ENCODE data around the gene ATP8A2.

ATP8A2 gene

DNA sequence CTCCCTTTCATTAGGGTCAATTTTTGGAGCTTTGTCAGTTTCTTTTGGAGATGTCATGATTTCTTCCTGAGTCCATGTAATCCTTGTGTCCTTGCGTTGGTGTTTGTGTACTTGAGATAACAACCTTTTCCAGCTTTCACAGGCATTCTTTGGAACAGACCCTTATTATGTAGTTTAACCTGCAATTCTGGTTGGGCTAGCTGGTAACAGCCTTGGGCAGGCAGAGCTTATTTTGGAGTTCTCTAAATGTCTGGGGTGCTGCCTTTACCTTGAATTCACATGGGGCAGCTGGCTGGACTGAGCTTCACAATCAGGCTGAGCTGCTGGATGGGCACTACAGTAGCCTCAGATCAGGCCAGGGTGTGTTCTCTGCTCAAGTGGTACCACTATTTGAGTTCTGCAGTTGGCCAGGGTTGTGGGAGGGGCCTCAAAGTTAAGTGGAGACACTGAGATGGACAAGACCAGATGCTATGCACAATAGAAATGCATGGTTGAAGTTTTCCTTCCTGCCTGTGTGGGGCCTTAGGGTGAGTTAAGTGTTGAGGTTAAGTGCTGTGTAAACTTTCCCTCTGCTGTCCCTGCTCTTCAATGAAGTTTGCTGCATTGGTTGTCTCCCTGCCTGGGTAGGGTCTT lies 277.3 kb downstream of the ATP8A2 start:
- Histone ChIP-seq H3K36me3 (ENCODE audit: insufficient read depth, insufficient read length, low read length) (no peaks in the 10 kb centered on the region), H3K9ac (ENCODE audit: insufficient read length, low read depth) (no peak overlapping the region), H3K27me3 (ENCODE audit: insufficient read depth, insufficient read length) (no peaks in the 10 kb centered on the region), H3K4me3 (ENCODE audit: insufficient read length, low read depth) (no peak overlapping the region), H3K9me3 (ENCODE audit: insufficient read depth, low read length) (no peaks in the 10 kb centered on the region), H3K4me1 (ENCODE audit: insufficient read depth, insufficient read length) (no peaks in the 10 kb centered on the region)
- no peak for TF ChIP-seq SUZ12 (IDR thresholded peaks at IDR 0.05; ENCODE audit: extremely low read depth, insufficient read depth, insufficient read length)
- TF ChIP-seq YY1 (IDR thresholded peaks at IDR 0.05; ENCODE audit: insufficient read depth, insufficient read length) = no peak
- no peak for TF ChIP-seq ZNF274 (IDR thresholded peaks at IDR 0.05; ENCODE audit: low read depth, low read length)
- no peak for DNase-seq (ENCODE audit: low read depth, low spot score)

DNA sequence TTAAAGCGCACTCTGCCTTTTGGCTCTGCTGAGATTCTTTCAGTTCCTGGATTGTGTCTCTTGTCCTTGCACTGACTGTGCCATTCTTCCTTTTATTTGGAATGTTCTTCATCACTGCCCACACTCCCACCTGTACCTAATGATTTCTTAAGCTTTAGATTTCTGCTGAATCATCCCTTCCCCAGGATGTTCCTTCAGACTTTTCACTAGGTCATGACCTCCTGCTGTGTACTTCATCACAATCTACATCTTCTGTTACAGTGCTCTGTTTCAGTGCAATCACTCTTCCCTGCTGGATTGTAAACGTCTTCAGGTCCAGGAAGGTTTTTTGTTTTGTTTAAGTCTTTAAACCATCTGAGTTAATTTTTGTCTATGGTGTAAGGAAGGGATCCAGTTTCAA lies 281.0 kb downstream of the ATP8A2 start:
- Histone ChIP-seq H3K9me3 (ENCODE audit: insufficient read depth, low read length) (no peaks in the 10 kb centered on the region), H3K9ac (ENCODE audit: insufficient read length, low read depth) (no peak overlapping the region), H3K27me3 (ENCODE audit: insufficient read depth, insufficient read length) (no peaks in the 10 kb centered on the region), H3K4me1 (ENCODE audit: insufficient read depth, insufficient read length) (no peaks in the 10 kb centered on the region), H3K4me3 (ENCODE audit: insufficient read length, low read depth) (no peak overlapping the region), H3K36me3 (ENCODE audit: insufficient read depth, insufficient read length, low read length) (no peaks in the 10 kb centered on the region)
- no peak for DNase-seq (ENCODE audit: low read depth, low spot score)
- TF ChIP-seq SUZ12 (IDR thresholded peaks at IDR 0.05; ENCODE audit: extremely low read depth, insufficient read depth, insufficient read length) (no peak), ZNF274 (IDR thresholded peaks at IDR 0.05; ENCODE audit: low read depth, low read length) (no peak), YY1 (IDR thresholded peaks at IDR 0.05; ENCODE audit: insufficient read depth, insufficient read length) (no peak)

DNA sequence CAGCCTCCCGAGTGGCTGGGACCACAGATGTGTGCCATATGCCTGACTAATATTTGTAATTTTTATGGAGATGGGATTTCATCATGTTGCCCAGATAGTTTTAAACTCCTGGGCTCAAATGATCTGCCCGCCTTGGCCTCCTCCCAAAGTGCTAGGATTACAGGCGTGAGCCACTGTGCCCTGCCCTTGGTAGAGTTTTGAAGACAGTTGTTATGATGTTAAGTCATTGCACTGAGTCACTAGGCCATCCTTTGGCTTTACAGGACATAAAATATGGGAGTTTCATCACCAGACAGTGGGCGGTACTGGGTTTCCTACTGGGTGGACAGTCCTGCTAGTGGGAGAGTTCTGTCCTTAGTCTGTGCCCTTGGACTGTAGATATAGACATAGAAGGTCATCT lies 282.5 kb downstream of the ATP8A2 start:
- H3K9me3 ChIP-seq (ENCODE audit: insufficient read depth, low read length) = no peaks in the 10 kb centered on the region
- no peak overlapping the region for H3K9ac ChIP-seq (ENCODE audit: insufficient read length, low read depth)
- no peaks in the 10 kb centered on the region for H3K27me3 ChIP-seq (ENCODE audit: insufficient read depth, insufficient read length)
- no peak for DNase-seq (ENCODE audit: low read depth, low spot score)
- TF ChIP-seq ZNF274 (IDR thresholded peaks at IDR 0.05; ENCODE audit: low read depth, low read length) (no peak), YY1 (IDR thresholded peaks at IDR 0.05; ENCODE audit: insufficient read depth, insufficient read length) (no peak), SUZ12 (IDR thresholded peaks at IDR 0.05; ENCODE audit: extremely low read depth, insufficient read depth, insufficient read length) (no peak)
- H3K4me1 ChIP-seq (ENCODE audit: insufficient read depth, insufficient read length) = no peaks in the 10 kb centered on the region
- H3K36me3 ChIP-seq (ENCODE audit: insufficient read depth, insufficient read length, low read length) = no peaks in the 10 kb centered on the region
- no peak overlapping the region for H3K4me3 ChIP-seq (ENCODE audit: insufficient read length, low read depth)

DNA sequence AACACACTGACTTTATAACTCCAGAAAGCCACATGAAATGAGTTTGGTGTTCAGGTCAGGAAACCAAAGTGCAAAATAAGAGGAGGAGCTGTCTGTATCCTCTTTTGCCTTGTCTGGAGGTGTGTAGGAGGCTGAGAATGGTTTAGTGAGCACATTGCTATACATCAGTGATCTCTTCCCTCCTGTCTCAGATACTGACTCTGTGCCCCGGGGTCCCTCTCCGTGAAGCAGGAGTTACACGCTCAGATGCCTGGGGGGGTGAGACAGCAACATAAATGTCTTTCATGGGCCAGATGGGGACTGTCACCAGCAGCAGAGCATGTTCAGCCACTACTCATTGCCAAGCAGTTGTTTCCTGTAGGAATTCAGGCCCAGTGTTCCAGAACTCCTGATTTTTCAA lies 285.4 kb downstream of the ATP8A2 start:
- Histone ChIP-seq H3K27me3 (ENCODE audit: insufficient read depth, insufficient read length) (no peaks in the 10 kb centered on the region), H3K4me3 (ENCODE audit: insufficient read length, low read depth) (no peak overlapping the region), H3K36me3 (ENCODE audit: insufficient read depth, insufficient read length, low read length) (no peaks in the 10 kb centered on the region), H3K9me3 (ENCODE audit: insufficient read depth, low read length) (no peaks in the 10 kb centered on the region), H3K4me1 (ENCODE audit: insufficient read depth, insufficient read length) (no peaks in the 10 kb centered on the region), H3K9ac (ENCODE audit: insufficient read length, low read depth) (no peak overlapping the region)
- DNase-seq (ENCODE audit: low read depth, low spot score) = no peak
- TF ChIP-seq ZNF274 (IDR thresholded peaks at IDR 0.05; ENCODE audit: low read depth, low read length) = no peak
- no peak for TF ChIP-seq SUZ12 (IDR thresholded peaks at IDR 0.05; ENCODE audit: extremely low read depth, insufficient read depth, insufficient read length)
- TF ChIP-seq YY1 (IDR thresholded peaks at IDR 0.05; ENCODE audit: insufficient read depth, insufficient read length) = no peak

DNA sequence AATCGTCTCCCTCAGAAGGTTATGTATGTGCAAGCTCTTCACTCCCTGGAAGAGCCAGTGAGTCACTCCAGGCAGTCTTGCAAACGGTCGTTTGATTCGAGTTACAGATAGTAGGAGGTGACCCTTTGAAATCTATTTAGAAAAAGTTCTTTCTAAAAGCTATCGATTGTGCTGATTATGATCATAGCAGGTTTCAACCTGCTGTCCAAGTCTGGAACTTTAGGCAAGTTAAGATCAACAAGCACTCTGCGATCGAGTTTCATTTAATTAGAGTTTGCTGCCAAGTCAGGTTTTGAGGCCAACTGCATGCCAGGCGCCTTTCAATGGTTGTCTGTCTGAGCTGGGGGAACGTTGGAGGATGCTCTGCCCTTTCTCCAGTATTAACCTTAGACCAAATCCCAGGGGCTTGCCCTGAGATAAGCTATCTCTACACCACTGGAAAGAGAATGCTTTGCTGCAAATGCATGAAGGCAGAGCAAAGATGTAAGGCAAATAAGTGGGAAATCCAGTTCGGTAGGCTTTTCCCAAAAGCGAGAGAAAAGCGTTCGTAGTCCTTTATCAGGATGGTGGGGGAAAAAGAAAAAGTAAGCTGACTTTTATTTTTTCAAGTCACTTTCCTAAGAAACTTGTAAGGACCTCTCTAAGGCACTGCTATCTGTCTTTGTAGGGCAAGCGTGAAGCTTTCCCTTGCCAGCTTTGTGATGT lies 287.5 kb downstream of the ATP8A2 start:
- no peaks in the 10 kb centered on the region for H3K9me3 ChIP-seq (ENCODE audit: insufficient read depth, low read length)
- no peak for TF ChIP-seq SUZ12 (IDR thresholded peaks at IDR 0.05; ENCODE audit: extremely low read depth, insufficient read depth, insufficient read length)
- TF ChIP-seq YY1 (IDR thresholded peaks at IDR 0.05; ENCODE audit: insufficient read depth, insufficient read length) = no peak
- no peak for TF ChIP-seq ZNF274 (IDR thresholded peaks at IDR 0.05; ENCODE audit: low read depth, low read length)

DNA sequence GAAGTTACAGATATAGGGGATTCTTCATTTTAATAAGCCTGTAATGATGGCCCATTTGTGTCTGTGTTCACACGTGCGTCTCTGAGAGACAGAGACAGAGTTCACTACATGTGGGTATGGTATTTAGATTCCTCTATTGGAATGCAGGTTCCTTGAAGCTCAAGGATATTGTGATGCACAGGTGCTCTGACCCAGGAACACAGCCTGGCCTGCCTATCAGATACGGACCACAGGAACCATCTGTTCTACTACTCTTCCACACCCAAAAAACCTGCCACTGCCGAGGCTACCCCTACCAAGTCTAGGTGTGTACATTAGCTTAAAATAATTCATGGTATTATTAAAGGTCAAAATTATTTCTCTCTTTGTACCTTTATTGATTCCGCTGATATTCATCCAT lies 289.2 kb downstream of the ATP8A2 start:
- no peak for DNase-seq (ENCODE audit: low read depth, low spot score)
- no peak overlapping the region for H3K9ac ChIP-seq (ENCODE audit: insufficient read length, low read depth)
- TF ChIP-seq ZNF274 (IDR thresholded peaks at IDR 0.05; ENCODE audit: low read depth, low read length) (no peak), YY1 (IDR thresholded peaks at IDR 0.05; ENCODE audit: insufficient read depth, insufficient read length) (no peak), SUZ12 (IDR thresholded peaks at IDR 0.05; ENCODE audit: extremely low read depth, insufficient read depth, insufficient read length) (no peak)
- no peak overlapping the region for H3K4me3 ChIP-seq (ENCODE audit: insufficient read length, low read depth)
- H3K4me1 ChIP-seq (ENCODE audit: insufficient read depth, insufficient read length) = no peaks in the 10 kb centered on the region
- H3K27me3 ChIP-seq (ENCODE audit: insufficient read depth, insufficient read length) = no peaks in the 10 kb centered on the region
- H3K36me3 ChIP-seq (ENCODE audit: insufficient read depth, insufficient read length, low read length) = no peaks in the 10 kb centered on the region
- H3K9me3 ChIP-seq (ENCODE audit: insufficient read depth, low read length) = no peaks in the 10 kb centered on the region

More for the DNA sequence above, 287.5 kb downstream of the ATP8A2 start:
- no peaks in the 10 kb centered on the region for H3K4me1 ChIP-seq (ENCODE audit: insufficient read depth, insufficient read length)
- DNase-seq (ENCODE audit: low read depth, low spot score) = no peak
- H3K27me3 ChIP-seq (ENCODE audit: insufficient read depth, insufficient read length) = no peaks in the 10 kb centered on the region
- H3K4me3 ChIP-seq (ENCODE audit: insufficient read length, low read depth) = no peak overlapping the region
- H3K36me3 ChIP-seq (ENCODE audit: insufficient read depth, insufficient read length, low read length) = no peaks in the 10 kb centered on the region
- H3K9ac ChIP-seq (ENCODE audit: insufficient read length, low read depth) = no peak overlapping the region

DNA sequence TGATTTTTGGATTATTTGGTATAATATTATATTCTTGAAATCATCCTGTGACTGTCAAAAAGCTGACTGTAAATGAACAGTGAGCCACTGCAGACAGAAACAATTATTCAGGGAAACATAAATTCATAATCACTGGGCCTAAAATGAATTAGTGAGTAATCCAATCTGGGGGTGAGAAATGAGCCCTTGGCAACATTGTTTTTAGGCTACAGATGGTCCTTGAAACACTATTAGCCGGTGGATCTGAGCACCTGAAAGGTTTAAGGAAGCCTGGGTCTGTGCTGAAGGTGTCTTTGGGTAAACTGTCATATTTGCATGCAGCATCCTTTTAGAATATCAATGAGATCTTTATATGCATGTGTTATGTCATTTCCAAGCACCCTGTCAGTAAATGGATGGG lies 290.7 kb downstream of the ATP8A2 start:
- Histone ChIP-seq H3K4me3 (ENCODE audit: insufficient read length, low read depth) (no peak overlapping the region), H3K9ac (ENCODE audit: insufficient read length, low read depth) (no peak overlapping the region), H3K9me3 (ENCODE audit: insufficient read depth, low read length) (no peaks in the 10 kb centered on the region), H3K36me3 (ENCODE audit: insufficient read depth, insufficient read length, low read length) (no peaks in the 10 kb centered on the region), H3K27me3 (ENCODE audit: insufficient read depth, insufficient read length) (no peaks in the 10 kb centered on the region), H3K4me1 (ENCODE audit: insufficient read depth, insufficient read length) (no peaks in the 10 kb centered on the region)
- TF ChIP-seq SUZ12 (IDR thresholded peaks at IDR 0.05; ENCODE audit: extremely low read depth, insufficient read depth, insufficient read length) (no peak), ZNF274 (IDR thresholded peaks at IDR 0.05; ENCODE audit: low read depth, low read length) (no peak), YY1 (IDR thresholded peaks at IDR 0.05; ENCODE audit: insufficient read depth, insufficient read length) (no peak)
- no peak for DNase-seq (ENCODE audit: low read depth, low spot score)

Measured in NT2/D1 (cell line).